ENCODE data around the gene CDK19.
"Not testable (repeated sequence)": the region's sequence is repeated elsewhere in the genome, so short reads cannot be mapped to it uniquely, and the experiment has no call there.

Gene CDK19

DNA sequence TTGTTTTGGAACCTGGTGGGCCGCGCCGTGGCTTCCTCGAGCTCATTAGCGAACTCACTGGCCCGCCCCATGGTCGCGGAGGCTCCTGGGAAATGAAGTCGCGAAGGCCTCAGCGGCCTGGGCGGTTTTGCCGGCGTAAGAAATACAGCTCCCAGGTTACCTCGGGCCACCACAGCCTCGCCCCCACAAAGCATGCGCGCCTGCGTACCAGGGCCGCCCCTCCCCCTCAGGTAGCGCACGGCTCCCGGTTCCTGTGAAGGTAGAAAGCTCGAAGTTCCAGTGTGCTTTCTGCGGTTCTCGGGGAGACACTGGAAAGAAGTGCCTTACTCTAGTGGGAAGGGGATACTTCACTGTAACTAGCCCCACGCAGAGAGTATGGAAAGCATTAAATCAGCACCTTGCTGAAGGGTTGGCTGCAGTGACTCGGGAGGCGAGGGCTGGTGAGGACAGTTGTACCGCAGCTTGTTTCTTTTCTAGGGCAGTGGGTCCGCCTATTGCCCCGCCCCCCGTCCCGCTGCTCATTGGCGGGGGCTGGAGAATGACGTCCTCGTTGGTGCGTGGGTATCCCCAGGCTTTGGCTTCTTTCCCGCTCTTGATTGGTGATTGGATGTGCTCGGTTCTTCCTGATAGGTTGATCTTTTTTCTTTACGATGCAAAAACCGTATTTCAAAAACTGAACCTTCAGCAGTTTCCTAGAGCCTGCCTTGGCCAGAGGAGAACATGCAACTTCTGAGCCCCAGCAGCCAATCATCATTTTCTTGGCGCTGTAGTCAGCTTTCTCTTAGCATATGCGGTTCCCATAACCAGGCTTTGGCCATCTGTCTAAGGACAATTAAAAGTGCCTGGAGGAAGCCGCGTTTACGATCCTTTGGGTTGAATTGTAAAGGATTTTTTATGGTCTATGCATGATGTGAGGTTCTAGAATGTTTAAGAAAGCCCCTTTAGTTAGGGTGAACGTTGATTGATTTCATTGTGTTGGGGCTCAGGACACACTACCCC is at the start of gene CDK19:
TSS of gene CDK19 (minus strand) at position 59 of the 999 bp plus-strand sequence. CDS start 333 bp downstream, outside the sequence.
- peak; percentile 99 for DNase-seq

DNA sequence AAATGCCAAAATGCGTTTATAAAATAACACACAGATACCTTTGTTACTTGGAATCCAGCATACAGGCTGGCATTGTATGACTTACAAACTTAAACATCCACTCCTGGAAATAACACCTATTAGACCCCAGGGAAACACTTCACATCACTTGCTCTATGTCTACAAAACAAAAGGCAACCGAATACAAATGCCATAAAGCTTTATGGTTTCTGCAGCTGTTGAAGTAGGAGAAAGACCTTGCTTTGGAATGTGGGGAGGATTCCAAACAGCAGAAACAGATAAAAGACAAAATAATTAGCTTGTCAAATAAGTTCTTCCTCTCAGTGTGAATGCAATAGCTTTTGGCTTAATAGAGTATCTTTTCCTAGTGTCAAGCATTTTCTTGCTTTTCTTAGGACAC is 49.6 kb upstream of the CDK19 start:
- no peak for DNase-seq

DNA sequence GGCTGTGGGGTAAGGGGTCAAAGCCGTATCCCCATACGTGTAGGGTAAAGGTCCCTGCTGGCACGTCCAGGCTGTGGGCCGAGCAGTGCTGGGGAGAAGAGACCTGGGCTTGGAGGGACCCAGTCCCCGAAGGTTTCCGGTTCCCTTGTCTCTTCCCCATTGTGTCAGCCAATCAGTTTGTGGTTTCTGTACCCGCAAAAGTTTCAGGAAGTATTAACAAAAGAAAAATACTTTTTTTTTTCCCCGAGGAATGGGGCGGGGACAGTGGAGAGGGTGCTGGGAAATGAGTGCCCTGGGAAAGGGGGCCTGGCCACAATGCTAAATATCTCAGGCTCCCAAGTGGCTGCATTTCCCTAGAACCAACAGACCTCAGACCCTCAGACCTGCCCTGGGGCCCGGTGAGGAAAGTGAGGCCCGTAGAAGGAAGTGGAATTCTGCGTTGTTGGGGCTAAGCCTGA is 44.1 kb upstream of the CDK19 start:
- DNase-seq = no peak

DNA sequence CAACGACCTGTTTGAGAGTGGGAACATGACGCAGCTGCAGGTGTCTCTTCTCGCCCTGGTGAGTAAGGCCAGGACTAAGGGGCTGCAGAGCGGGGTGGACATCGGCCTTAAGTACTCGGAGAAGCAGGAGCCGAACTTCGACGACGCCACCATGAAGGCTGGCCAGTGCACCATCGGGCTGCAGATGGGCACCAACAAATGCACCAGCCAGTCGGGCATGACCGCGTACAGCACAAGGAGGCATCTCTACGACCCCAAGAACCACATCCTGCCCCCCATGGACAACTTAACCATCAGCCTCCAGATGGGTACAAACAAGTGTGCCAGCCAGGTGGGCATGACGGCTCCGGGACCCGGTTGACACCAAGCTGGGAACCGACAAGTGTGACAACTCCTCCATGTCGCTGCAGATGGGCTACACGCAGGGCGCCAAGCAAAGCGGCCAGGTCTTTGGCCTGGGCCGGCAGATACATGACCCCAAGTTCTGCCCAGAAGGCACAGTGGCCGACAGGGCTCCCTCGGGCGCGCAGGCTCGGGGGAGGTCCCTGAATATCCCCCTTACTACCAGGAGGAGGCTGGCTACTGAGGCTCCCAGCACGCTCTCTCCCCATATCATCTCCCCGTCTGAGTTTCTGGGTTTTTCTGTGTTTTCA is 43.4 kb upstream of the CDK19 start:
- no peak for DNase-seq

DNA sequence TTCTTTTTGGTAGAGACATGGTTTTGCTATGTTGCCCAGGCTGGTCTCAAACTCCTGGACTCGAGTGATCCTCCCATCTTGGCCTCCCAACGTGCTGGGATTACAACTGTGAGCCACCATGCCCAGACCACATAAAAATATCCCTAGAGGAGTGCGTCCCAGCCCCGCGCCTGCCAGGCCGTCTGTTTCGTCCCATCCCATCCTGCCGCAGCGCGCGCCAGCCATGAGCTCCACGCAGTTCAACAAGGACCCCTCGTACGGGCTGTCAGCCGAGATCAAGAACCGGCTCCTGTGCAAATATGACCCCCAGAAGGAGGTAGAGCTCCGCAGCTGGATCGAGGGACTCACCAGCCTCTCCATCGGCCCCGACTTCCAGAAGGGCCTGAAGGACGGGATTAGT is 42.7 kb upstream of the CDK19 start:
- DNase-seq = no peak

DNA sequence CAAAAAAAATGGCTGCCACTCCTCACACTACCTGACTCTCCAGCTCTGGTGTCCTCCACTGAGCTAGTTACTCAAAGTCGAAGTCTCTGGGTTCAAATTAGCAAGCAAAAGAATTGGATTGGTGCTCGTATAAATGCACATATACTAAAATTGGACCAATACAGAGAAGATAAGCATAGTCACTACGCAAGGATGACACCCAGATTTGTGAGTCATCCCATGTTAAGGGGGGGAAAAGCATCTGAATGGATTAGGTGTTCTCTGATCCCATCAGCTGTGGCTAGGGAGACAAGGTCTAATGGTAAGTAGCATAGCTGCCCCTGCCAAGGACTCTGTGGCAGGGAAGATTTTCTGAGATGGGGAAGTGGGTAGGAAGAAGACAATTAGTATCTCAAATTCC is 41.0 kb upstream of the CDK19 start:
- DNase-seq = no peak

DNA sequence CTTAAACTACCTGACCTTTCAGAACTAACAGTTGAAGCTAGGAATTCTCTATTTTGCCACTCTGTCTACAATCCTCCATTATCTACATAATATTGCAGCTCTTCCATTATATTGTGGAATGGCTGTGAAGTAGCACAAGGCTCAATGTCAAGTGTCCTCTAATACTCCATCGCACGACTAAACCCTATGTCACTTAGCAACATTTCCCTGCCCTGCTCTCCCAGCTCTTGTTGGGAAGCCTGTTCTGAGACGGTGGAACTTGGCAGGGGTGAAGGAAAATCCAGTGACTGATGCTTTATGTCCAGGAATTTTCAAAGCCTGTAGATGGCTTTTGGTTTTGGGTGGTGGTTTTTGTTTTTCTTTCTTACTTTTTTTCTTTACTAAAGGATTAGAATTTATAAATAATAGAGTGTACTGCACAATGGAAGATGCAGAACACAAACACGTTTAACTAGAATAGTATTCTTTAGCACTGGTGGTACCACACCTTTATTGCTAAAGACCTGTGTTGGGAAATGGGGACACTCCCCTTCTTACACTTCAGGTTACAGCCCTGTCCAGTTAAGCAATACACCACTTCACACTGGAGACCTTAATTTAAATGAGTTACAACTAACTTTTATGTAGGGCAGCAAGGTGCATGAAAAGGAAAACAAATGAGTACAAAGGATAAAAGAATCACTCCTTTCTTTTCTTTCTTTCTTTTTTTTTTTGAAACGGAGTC is 38.6 kb upstream of the CDK19 start:
- no peak for DNase-seq

DNA sequence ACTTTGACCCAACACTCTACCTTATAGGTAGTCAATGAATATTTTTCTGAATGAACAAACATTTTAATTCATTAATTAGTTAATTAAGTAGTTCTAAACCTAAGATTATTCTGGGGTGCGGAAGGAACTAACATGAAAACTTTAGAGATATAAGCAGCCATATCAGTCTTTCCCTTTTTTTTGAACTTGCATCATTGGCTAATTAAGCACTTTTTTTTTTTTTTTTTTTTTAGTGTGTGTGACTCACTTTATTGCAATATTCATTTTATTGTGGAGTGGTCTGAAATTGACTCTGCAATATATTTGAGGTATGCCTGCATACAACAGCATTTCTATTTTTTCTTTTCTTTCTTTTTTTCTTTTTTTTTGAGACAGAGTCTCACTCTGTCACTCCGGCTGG is 37.5 kb upstream of the CDK19 start:
- no peak for DNase-seq

DNA sequence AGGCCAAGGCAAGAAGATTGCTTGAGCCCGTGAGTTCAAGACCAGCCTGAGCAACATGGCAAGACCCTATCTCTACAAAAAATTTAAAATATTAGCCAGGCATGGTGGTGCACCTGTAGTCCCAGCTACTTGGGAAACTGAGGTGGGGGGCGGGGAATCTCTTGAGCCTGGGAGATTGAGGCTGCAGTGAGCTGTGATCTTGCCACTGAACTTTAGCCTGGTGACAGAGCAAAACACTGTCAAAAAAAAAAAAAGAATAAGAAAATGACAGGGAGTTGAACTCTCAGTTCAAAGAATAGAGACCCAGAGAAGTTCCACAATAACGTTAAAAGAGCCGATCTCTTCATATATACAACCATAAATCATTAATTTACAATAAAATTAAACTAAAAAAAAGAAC is 34.5 kb upstream of the CDK19 start:
- no peak for DNase-seq

DNA sequence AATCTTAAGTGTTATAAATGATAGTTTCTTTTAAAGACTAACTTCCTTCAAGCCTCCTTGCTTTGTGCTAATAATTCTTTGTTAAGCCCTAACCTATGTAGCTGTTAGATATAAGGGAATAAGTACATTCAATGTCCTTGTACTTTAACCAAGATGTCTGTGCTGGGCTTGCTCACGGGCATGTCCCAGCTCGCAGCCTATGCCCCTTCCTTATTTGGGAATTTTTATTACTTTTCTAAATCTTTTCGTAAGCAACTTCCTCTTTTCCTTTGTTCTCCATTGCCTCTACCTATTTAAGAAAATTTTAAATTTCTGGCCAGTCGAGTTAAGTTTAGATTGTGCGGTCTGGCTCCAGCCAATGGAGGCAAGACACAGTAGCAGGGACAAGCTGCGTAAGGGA is 26.0 kb upstream of the CDK19 start:
- no peak for DNase-seq

DNA sequence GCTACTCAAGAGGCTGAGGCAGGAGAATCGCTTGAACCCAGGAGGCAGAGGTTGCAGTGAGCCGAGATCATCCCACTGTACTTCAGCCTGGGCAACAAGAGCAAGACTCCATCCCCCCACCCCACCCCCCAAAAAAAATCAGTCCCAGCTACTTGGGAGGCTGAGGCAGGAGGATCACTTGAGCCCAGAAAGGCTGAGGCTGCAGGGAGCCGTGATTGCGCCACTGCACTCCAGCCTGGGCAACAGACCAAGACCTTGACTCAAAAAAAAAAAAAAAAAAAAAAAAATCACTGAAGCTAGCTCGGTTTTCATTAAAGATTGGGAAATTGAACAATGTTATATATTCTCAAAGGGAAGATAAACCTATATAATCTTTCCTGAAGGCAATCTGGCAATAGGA is 20.5 kb upstream of the CDK19 start:
- DNase-seq = not testable (repeated sequence)

DNA sequence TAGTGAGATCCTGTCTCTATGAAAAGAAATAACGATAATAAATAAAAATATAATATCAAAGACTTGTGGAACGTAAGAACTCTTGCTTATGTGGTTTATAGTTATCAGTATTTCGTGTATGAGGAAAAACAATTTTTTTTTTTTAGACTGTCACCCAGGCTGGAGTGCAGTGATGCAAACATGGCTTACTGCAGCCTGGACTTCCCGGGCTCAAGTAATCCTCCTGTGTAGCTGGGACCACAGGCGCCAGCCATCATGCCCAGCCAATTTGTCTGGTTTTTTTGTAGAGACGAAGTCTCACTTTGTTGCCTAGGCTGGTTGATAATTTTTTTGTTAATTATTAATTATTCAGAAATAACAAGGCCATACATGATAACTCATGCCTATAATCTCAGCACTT is 18.6 kb upstream of the CDK19 start:
- no peak for DNase-seq

DNA sequence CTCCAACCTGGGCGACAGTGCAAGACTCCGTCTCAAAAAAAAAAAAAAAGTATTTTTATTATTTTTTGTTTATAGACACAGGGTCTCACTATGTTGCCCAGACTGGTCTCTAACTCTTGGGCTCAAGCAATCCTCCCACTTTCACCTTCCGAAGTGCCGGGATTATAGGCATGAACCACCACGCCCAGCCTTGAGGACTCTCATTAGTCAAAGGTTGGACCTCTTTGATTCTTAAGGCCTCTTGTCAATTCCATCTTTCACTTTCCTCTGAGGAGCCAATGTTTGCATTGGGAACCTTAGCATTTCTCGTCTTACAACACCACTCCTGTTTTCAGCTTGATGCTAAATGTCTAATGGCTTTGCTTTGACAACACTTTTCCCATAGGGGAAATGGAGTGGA is 16.1 kb upstream of the CDK19 start:
- DNase-seq = no peak

DNA sequence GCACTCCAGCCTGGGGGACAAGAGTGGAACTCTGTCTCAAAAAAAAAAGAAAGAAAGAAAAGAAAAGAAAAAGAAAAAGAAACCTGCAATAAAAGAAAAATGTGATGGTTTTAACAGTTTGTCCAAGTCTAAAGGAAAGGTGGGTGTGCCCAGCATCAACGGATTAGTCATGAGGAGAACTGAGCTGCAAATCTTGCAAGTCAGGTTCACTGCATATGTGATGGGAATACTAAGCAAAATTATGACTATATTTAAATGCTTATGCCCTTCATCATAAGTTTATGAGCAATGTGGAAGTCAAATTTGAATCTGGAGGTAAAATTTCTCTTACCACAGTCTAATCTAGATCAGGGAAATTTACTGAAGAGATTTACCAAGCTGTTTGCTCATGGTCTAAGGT is 13.1 kb upstream of the CDK19 start:
- no peak for DNase-seq

DNA sequence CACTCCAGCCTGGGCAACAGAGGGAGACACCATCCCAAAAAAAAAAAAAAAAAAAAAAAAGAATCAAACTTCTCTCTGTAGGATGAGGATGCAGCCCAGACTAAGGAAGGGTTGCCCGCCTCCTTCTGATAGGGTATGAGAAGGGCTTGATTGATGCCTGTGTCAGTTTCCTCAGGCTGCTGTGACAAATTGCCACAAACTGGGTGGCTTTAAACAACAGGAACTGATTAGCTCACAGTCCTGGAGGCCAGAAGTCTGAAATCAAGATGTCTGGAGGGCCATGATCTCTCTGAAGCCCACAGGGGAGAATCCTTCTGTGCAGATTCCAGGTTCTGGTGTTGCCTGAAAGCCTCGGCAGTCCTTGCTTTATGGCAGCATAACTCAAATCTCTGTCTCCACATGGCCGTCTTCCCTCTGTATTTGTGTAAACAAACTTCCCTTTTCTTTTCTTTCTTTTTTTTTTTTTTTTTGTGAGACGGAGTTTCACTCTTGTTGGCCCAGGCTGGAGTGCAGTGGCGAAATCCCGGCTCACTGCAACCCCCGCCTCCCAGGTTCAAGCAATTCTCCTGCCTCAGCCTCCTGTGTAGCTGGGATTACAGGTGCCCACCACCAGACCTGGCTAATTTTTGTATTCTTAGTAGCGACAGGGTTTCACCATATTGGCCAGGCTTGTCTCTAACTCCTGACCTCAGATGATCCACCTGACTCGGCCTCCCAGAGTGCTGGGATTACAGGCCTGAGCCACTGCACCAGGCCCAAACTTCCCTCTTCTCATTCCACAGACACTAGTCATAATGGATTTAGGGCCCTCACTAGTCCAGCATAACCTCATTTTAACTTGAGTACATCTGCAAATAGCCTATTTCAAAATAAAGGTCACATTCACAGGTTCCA is 11.2 kb upstream of the CDK19 start:
- no peak for DNase-seq

DNA sequence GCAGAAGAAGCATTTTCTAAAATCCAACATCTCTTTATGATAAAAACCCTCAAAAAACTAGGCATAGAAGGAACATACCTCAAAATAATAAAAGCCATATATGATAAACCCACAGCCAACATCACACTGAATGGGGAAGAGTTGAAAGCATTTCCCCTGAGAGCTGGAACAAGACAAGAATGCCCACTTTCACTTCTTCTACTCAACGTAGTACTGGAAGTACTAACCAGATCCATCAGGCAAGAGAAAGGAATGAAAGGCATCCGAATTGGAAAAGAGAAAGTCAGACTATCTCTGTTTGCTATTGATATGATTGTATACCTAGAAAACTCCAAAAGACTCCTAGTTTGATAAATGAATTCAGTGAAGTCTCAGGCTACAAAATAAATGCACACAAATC is 7.9 kb upstream of the CDK19 start:
- no peak for DNase-seq

DNA sequence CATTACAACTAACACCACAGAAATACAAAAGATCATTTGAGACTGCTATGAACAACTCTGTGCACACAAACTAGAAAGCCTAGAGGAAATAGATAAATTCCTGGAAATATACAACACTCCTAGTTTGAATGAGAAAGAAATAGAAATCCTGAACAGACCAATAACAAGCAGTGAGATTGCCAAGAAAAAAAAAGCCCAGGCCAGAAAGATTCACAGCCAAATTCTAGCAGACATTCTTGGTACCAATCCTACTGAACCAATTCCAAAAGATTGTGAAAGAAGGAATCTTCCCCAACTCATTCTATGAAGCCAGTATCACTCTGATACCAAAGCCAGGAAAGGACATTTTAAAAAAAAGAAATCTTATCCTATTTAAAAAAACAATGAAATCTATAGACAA is 7.0 kb upstream of the CDK19 start:
- no peak for DNase-seq

DNA sequence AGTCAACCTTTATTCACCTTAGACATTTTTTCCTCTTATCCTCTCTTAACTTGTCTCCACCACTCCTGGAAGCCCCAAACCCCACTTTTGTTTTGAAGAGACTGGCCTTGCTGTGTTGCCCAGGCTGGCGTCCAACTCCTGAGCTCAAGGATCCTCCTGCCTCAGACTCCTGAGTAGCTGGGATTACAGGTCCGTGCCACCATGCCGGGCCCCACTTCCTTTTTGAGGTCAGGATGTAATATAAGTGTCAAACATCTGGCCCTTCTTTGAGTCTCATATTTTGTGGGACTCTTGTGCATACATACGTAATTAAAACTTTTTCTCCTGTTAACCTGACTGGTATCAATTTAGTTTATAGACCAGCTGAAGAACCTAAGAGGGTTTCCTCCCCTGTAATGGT is 1.4 kb upstream of the CDK19 start:
- peak; percentile 18 for DNase-seq

DNA sequence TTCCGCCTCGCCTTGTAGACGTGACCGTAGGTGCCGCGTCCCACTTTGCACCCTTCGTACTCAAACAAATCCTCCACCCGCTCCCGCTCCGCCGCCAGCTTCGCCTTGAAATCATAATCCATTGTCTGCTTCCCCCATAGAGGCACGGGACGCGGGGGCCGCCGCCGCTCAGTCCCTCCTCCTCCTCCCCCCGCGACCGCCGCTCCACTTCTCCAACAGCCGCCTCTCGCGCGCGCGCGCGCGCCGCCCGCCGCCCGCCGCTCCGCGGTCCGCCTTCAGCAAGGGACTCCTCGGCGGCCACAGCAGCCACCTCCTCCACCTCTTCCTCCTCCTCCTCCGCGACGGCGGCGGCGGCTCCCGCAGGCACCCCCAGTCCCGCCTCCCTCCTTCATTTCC is 256 bp downstream of the CDK19 start:
- DNase-seq = no peak

DNA sequence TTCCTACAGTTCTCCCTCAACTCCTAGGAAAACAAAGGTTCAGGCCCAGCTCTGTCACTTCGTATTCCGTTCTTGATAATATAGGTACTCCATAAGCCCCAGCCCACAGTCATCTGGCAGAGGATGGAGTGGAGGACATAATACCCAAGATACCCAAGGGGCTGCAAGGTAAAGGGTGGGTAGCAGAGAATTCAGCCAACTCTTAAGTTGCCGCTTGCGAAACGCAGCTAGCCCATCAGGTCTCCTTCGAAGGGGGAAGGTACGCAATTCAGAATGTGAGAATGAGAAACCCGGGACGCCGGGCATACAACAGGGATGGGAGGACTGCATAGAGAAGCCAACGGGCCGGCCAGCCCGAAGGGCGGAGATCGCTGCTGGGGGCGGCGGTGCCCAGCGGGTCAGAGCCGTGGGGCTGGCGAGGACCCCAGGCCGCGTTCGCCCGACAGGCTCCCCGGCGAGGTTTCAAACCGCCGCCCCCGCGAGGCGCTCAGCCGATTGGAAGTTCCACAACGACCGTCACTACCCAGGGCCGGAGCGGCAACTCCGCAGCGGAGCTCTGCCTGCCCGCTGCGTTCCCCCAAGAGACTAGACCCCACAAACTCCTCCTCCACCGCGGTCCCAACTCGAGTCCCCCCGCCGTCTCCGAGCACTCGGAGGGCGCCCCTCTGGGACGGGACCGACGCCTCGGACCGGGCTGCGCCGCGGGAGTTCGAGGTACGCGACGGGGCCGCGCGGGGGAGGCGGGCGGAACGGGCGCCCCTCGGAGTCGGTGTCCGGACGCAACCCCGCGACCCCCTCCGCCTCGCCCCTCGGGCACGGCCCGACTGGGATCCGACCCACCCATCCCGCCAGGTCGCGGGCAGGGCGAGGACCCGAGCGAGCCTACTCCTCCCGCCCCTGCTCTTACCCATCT is 911 bp downstream of the CDK19 start:
- DNase-seq = peak; percentile 54
